Measurements from ENCODE around the gene NEFH. TPM values are rescaled to one million over a fixed set of nuclear protein-coding genes. Genes with fewer than 3 reads are reported as not detected.
A peak's percentile ranks its signal among the peaks of the same experiment; 100 is the strongest.

NEFH gene
- total and polyA plus RNA-seq, 5 experiments from 2014 or later, result 0.27 to 0.67 (median 0.47) TPM

GRCh38 chr22:29449296-29449875 lies 30.6 kb upstream of the NEFH start:
- DNase-seq (no peak), ATAC-seq (no peak)
- Mint-ChIP-seq H3K4me1 (no peaks in the 10 kb centered on the region), H3K27ac (peak overlapping the region in 2 of 10 donors; percentile 22 to 73), H3K27me3 (no peaks in the 10 kb centered on the region), H3K4me3 (no peak overlapping the region), H3K9me3 (no peaks in the 10 kb centered on the region), H3K36me3 (no peaks in the 10 kb centered on the region)
- POLR2A ChIA-PET, result no interaction called here

GRCh38 chr22:29450222-29450621 lies 29.8 kb upstream of the NEFH start:
- Mint-ChIP-seq H3K27me3 (no peaks in the 10 kb centered on the region), H3K4me1 (no peaks in the 10 kb centered on the region), H3K4me3 (no peak overlapping the region), H3K9me3 (no peaks in the 10 kb centered on the region), H3K27ac (peak overlapping the region in 1 of 10 donors; percentile 2), H3K36me3 (no peaks in the 10 kb centered on the region)
- POLR2A ChIA-PET, result no interaction called here
- DNase-seq, result no peak
- ATAC-seq, result no peak

DNA sequence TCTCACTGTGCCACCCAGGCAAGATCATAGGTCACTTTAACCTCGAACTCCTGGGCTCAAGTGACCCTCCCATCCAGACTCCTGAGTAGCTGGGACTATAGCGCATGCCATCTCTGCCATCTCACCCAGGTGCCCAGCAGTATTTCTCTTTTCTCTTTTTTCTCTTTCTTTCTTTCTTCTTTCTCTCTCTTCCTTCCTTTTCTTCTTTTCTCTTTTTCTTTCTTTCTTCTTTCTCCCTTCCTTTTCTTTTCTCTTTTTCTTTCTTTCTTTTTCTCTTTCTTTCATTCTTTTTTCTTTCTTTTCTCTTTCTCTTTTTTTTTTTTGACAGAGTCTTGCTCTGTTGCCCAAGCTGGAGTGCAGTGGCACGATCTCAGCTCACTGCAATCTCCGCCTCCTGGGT lies 28.2 kb upstream of the NEFH start:
- Mint-ChIP-seq H3K4me1 (no peaks in the 10 kb centered on the region), H3K27me3 (no peaks in the 10 kb centered on the region), H3K4me3 (no peak overlapping the region), H3K27ac (peak overlapping the region in 1 of 10 donors; percentile 48), H3K9me3 (no peaks in the 10 kb centered on the region), H3K36me3 (no peaks in the 10 kb centered on the region)
- ATAC-seq, result no peak
- DNase-seq, result no peak
- POLR2A ChIA-PET, result no interaction called here

DNA sequence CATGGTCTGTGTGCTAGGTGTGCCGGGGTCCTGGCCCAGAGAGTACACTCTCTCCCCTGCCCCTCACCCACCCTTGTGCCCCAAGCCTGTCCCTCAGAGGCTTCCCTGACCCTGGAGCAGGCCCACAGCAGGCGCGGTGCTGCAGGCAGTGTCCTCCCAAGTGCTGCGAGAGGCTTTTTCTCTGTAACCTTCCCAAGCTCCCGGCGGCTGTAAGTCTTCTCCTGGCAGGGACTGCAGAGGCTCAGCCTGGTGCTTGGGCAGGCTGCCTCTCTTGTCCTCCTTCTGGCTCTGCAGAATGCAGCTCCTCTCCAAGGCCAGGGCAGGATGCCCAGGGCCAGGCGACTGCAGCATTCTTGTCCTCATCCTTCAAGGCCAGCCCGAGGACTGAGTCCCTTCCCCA lies 25.7 kb upstream of the NEFH start:
- H3K4me1 Mint-ChIP-seq, result no peaks in the 10 kb centered on the region
- H3K27me3 Mint-ChIP-seq, result no peaks in the 10 kb centered on the region
- H3K36me3 Mint-ChIP-seq, result no peaks in the 10 kb centered on the region
- no peak for DNase-seq
- no peak overlapping the region for H3K4me3 Mint-ChIP-seq
- H3K27ac Mint-ChIP-seq, result no peak overlapping the region
- ATAC-seq, result no peak
- H3K9me3 Mint-ChIP-seq, result no peaks in the 10 kb centered on the region
- POLR2A ChIA-PET, result no interaction called here

GRCh38 chr22:29456211-29456671 lies 23.8 kb upstream of the NEFH start:
- no peaks in the 10 kb centered on the region for H3K4me1 Mint-ChIP-seq
- DNase-seq (no peak), ATAC-seq (no peak)
- H3K27ac Mint-ChIP-seq, result no peak overlapping the region
- no peaks in the 10 kb centered on the region for H3K36me3 Mint-ChIP-seq
- no peaks in the 10 kb centered on the region for H3K9me3 Mint-ChIP-seq
- H3K4me3 Mint-ChIP-seq, result no peak overlapping the region
- POLR2A ChIA-PET, result no interaction called here
- H3K27me3 Mint-ChIP-seq, result no peaks in the 10 kb centered on the region

GRCh38 chr22:29457730-29458129 lies 22.3 kb upstream of the NEFH start:
- Mint-ChIP-seq H3K9me3 (no peaks in the 10 kb centered on the region), H3K36me3 (no peaks in the 10 kb centered on the region), H3K27ac (no peak overlapping the region), H3K4me3 (no peak overlapping the region), H3K4me1 (no peaks in the 10 kb centered on the region), H3K27me3 (no peaks in the 10 kb centered on the region)
- POLR2A ChIA-PET, result no interaction called here
- ATAC-seq (no peak), DNase-seq (no peak)

GRCh38 chr22:29458551-29458950 lies 21.5 kb upstream of the NEFH start:
- DNase-seq (no peak), ATAC-seq (no peak)
- H3K4me1 Mint-ChIP-seq, result no peaks in the 10 kb centered on the region
- H3K27ac Mint-ChIP-seq, result no peak overlapping the region
- H3K36me3 Mint-ChIP-seq, result no peaks in the 10 kb centered on the region
- POLR2A ChIA-PET, result interaction anchor here (0.7 kb wide), 1 partner anchor 43 kb away, joined by 4 read pairs; no protein-coding TSS in a partner anchor
- no peaks in the 10 kb centered on the region for H3K27me3 Mint-ChIP-seq
- no peaks in the 10 kb centered on the region for H3K9me3 Mint-ChIP-seq
- H3K4me3 Mint-ChIP-seq, result no peak overlapping the region

- ATAC-seq (no peak), DNase-seq (no peak)
- H3K4me3 Mint-ChIP-seq, result no peak overlapping the region
Measured at GRCh38 chr22:29459773-29460172, 20.2 kb upstream of the NEFH start.

GRCh38 chr22:29461263-29461662 lies 18.8 kb upstream of the NEFH start:
- Mint-ChIP-seq H3K36me3 (no peaks in the 10 kb centered on the region), H3K4me3 (no peak overlapping the region), H3K4me1 (no peaks in the 10 kb centered on the region), H3K27ac (no peak overlapping the region), H3K9me3 (no peaks in the 10 kb centered on the region), H3K27me3 (no peaks in the 10 kb centered on the region)
- DNase-seq, result no peak
- POLR2A ChIA-PET, result no interaction called here
- no peak for ATAC-seq

More at GRCh38 chr22:29459773-29460172, 20.2 kb upstream of the NEFH start:
- H3K27ac Mint-ChIP-seq, result no peak overlapping the region
- no peaks in the 10 kb centered on the region for H3K36me3 Mint-ChIP-seq
- POLR2A ChIA-PET, result no interaction called here
- H3K9me3 Mint-ChIP-seq, result no peaks in the 10 kb centered on the region
- no peaks in the 10 kb centered on the region for H3K4me1 Mint-ChIP-seq
- no peaks in the 10 kb centered on the region for H3K27me3 Mint-ChIP-seq

DNA sequence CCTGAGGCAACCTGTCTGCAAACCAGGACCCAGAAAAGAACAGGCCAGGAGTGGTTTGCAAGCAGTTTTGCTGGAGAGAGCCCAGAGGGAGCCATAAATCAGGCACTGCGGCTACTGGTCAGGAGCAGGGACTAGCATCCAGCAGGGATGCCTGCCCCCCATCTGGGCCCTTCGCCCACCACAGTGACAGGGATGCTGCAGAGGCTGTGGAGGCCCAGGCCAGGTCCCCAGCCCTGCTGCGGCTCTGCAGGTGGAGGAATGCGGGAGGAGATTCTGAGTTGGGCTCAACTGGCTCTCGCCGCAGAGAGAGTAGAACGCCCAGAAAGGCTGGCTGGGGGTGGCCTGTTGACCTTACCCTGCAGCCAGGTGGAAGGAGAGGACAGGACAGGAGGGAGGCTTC lies 16.4 kb upstream of the NEFH start:
- Mint-ChIP-seq H3K4me1 (no peaks in the 10 kb centered on the region), H3K27me3 (peaks cover 0 to 8% (median 0%) of the 10 kb centered on the region in 5 donors), H3K4me3 (no peak overlapping the region), H3K9me3 (no peaks in the 10 kb centered on the region), H3K36me3 (no peaks in the 10 kb centered on the region), H3K27ac (no peak overlapping the region)
- POLR2A ChIA-PET, result no interaction called here
- DNase-seq (no peak), ATAC-seq (no peak)

DNA sequence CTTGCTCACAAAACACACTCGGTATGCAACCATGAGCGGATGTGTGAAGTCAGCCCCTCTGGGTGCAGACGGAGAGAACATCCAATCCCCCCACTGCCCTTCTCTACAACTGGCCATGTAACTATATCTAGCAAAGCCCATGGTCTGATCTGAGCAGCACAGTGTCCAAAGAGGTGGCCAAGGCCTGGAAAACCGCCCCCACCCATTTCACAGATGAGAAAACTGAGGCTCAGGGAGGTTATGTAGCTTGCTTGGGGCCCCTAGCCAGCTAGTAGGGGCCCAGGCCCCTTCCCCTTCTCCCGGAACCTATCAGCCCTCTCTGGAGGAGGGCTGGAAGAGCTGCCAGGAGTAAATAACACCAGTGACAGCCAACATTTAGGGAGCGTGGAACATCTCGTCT lies 15.4 kb upstream of the NEFH start:
- ATAC-seq, result no peak
- Mint-ChIP-seq H3K36me3 (no peaks in the 10 kb centered on the region), H3K9me3 (no peaks in the 10 kb centered on the region), H3K27me3 (peaks cover 0 to 18% (median 3%) of the 10 kb centered on the region in 5 donors), H3K4me1 (peaks cover 0 to under 1% (median 0%) of the 10 kb centered on the region in 4 donors), H3K27ac (no peak overlapping the region), H3K4me3 (no peak overlapping the region)
- no peak for DNase-seq
- POLR2A ChIA-PET, result no interaction called here

- Mint-ChIP-seq H3K27ac (peak overlapping the region in 1 of 10 donors; percentile 29), H3K27me3 (peaks cover 4 to 27% (median 18%) of the 10 kb centered on the region in 5 donors), H3K36me3 (no peaks in the 10 kb centered on the region), H3K4me1 (peaks cover 2 to 6% (median 3%) of the 10 kb centered on the region in 4 donors), H3K4me3 (peak overlapping the region in 3 of 10 donors; percentile 29 to 65 (median 33)), H3K9me3 (no peaks in the 10 kb centered on the region)
- ATAC-seq, result no peak
- no peak for DNase-seq
- POLR2A ChIA-PET, result no interaction called here
Measured at GRCh38 chr22:29469755-29470154, 10.3 kb upstream of the NEFH start.

DNA sequence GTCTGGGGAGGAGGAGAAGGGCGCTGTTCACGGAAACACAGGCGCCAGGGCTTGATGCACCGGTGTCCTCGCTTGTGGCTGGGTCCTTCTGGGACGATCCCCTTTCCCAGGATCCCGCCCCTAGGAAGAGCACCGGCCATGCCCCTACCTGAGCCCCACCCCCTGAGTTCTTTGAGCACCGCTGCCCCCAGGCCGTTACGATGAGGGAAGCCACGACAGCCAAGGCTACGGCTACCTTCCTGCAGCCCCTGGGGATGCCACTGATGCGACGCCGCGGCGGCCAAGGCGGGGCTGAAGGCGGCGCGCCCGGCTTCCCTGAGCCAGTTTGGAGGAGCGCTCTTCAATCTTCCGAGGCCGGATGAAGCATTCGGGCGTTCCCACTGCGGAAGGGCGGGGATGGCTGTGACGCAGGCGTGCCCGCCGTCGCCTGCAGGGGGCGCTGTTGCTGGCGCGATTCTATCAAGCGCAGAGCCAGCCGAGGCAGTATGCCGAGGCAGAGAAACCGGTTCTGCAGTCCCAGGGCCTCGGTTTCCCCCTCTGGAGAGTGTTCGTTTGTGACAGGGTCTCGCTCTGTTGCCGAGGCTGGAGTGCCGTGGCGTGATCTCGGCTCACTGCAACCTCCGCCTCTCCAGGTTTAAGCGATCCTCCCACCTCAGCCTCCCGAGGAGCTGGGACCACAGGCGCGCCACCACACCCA lies 9.7 kb upstream of the NEFH start:
- Mint-ChIP-seq H3K36me3 (no peaks in the 10 kb centered on the region), H3K27me3 (peaks cover 4 to 28% (median 19%) of the 10 kb centered on the region in 5 donors), H3K9me3 (no peaks in the 10 kb centered on the region), H3K27ac (no peak overlapping the region), H3K4me1 (peaks cover 2 to 6% (median 3%) of the 10 kb centered on the region in 4 donors), H3K4me3 (peak overlapping the region; percentile 29 to 73 (median 54))
- peak; percentile 24 to 74 (median 61) for DNase-seq
- POLR2A ChIA-PET, result no interaction called here
- ATAC-seq, result peak; percentile 84 to 88

GRCh38 chr22:29473001-29473400 lies 7.0 kb upstream of the NEFH start:
- Mint-ChIP-seq H3K9me3 (no peaks in the 10 kb centered on the region), H3K27ac (no peak overlapping the region), H3K27me3 (peaks cover 6 to 48% (median 32%) of the 10 kb centered on the region in 5 donors), H3K4me3 (no peak overlapping the region), H3K4me1 (peaks cover 2 to 6% (median 4%) of the 10 kb centered on the region in 4 donors), H3K36me3 (no peaks in the 10 kb centered on the region)
- DNase-seq (no peak), ATAC-seq (no peak)
- POLR2A ChIA-PET, result no interaction called here
